Inflammatory macrophage treated with lipopolysaccharide for 1 hour (primary cell): ENCODE data around the gene GPX5.
"Not testable (repeated sequence)": the region's sequence is repeated elsewhere in the genome, so short reads cannot be mapped to it uniquely, and the experiment has no call there.

ENCODE experiments used
- DNase-seq, 2 donors: peaks; one replicate each; pipeline ENCODE4 v3.0.0-alpha.2; 2020 to 2022

Gene GPX5

GRCh38 chr6:28525496-28526039 is at the start of gene GPX5:
GPX5 (plus strand) TSS chr6:28525881; CDS start chr6:28526014, 133 bp downstream.
- no peak for DNase-seq

GRCh38 chr6:28478518-28478917 is 47.2 kb upstream of the GPX5 start:
- DNase-seq, result no peak

GRCh38 chr6:28480253-28480932 is 45.3 kb upstream of the GPX5 start:
- no peak for DNase-seq

GRCh38 chr6:28485482-28485881 is 40.2 kb upstream of the GPX5 start:
- DNase-seq, result no peak

GRCh38 chr6:28486533-28486932 is 39.1 kb upstream of the GPX5 start:
- DNase-seq, result no peak

GRCh38 chr6:28486988-28487742 is 38.5 kb upstream of the GPX5 start:
- no peak for DNase-seq

- peak; percentile 6 to 13 for DNase-seq
Measured at GRCh38 chr6:28488916-28489365, 36.7 kb upstream of the GPX5 start.

- no peak for DNase-seq
Measured at GRCh38 chr6:28489366-28490204, 36.1 kb upstream of the GPX5 start.

- no peak for DNase-seq
Measured at GRCh38 chr6:28490205-28490890, 35.3 kb upstream of the GPX5 start.

GRCh38 chr6:28491984-28492317 is 33.7 kb upstream of the GPX5 start:
- DNase-seq, result no peak

- no peak for DNase-seq
Measured at GRCh38 chr6:28496099-28496779, 29.4 kb upstream of the GPX5 start.

GRCh38 chr6:28497306-28497705 is 28.4 kb upstream of the GPX5 start:
- no peak for DNase-seq

- no peak for DNase-seq
Measured at GRCh38 chr6:28497893-28498292, 27.8 kb upstream of the GPX5 start.

GRCh38 chr6:28501259-28501658 is 24.4 kb upstream of the GPX5 start:
- no peak for DNase-seq

GRCh38 chr6:28502136-28502535 is 23.5 kb upstream of the GPX5 start:
- not testable (repeated sequence) for DNase-seq

GRCh38 chr6:28502709-28503305 is 22.9 kb upstream of the GPX5 start:
- DNase-seq, result not testable (repeated sequence)

GRCh38 chr6:28505733-28506132 is 19.9 kb upstream of the GPX5 start:
- DNase-seq, result no peak

GRCh38 chr6:28506807-28507475 is 18.7 kb upstream of the GPX5 start:
- DNase-seq, result no peak

GRCh38 chr6:28511628-28512300 is 13.9 kb upstream of the GPX5 start:
- no peak for DNase-seq

- DNase-seq, result not testable (repeated sequence)
Measured at GRCh38 chr6:28512387-28512786, 13.3 kb upstream of the GPX5 start.
